GM12865 (cell line): ENCODE results near the gene MACF1.

Experiments
- DNase-seq: peaks from one replicate; pipeline ENCODE4 v3.0.0; 2010; ENCODE audit warnings: low read depth
- H3K4me3 ChIP-seq: 2 replicates; pipeline ENCODE4 v1.5.1; 2011; ENCODE audit warnings: mild to moderate bottlenecking, low read depth, low read length, control low read depth
- TF ChIP-seq, protein P1 (sequence below): IDR thresholded peaks from 2 replicates; pipeline ENCODE4 v1.5.1; 2011; ENCODE audit warnings: low read length, control low read depth, low read depth, inconsistent platforms; ENCODE audit not compliant: insufficient read depth; ENCODE audit errors: missing control alignments

MACF1 gene

DNA sequence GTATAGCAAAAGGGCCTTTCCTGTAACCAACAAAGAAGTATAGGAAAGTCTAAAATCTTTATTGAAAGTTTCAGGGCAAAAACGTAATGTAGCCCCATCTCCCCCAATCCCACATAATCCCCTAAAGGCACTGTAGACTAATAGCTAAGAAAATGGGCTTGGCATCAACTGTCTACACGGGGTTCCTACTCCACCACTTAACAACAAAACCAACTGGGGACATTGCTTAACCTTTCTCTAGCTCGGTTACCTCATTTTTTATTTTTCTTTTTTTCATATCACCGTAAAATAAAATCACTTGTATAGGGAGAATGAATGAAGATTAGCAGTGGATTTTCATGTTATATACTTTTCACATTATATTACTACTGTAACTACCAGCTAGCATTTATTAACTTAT is 12.3 kb downstream of the MACF1 start:
- TF ChIP-seq, protein P1, sequence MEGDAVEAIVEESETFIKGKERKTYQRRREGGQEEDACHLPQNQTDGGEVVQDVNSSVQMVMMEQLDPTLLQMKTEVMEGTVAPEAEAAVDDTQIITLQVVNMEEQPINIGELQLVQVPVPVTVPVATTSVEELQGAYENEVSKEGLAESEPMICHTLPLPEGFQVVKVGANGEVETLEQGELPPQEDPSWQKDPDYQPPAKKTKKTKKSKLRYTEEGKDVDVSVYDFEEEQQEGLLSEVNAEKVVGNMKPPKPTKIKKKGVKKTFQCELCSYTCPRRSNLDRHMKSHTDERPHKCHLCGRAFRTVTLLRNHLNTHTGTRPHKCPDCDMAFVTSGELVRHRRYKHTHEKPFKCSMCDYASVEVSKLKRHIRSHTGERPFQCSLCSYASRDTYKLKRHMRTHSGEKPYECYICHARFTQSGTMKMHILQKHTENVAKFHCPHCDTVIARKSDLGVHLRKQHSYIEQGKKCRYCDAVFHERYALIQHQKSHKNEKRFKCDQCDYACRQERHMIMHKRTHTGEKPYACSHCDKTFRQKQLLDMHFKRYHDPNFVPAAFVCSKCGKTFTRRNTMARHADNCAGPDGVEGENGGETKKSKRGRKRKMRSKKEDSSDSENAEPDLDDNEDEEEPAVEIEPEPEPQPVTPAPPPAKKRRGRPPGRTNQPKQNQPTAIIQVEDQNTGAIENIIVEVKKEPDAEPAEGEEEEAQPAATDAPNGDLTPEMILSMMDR: no peak
- no peak for DNase-seq
- peak overlapping the region; percentile 72 for H3K4me3 ChIP-seq

- TF ChIP-seq, protein P1: no peak
- no peak overlapping the region for H3K4me3 ChIP-seq
- no peak for DNase-seq
These were observed 16.7 kb downstream of the MACF1 start for GRCh38 chr1:39220891-39221870.

DNA sequence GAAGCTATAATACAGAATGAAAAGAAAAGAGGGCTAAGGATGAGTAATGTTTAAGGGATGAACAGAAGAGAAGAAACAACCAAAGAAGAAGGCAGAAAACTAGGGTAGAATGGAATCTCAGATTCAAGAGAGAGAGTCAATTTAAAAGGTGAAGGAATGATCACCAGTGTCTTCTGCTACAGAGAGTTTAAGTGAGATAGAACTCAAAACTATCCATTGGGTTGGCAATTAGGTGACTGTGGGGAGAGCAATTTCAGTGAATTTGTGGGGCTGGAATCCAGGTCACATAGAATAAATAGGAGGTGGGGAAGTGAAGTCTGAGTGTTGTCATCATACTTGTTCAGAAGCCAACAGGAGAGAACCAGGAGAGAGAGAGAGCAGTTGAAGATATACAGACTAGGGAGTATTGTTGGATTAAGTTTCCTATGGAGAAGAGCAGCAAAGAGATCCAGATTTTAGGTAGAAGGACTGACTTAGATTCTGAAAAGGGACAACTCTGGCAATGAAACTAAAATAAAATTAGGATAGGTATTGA is 19.9 kb downstream of the MACF1 start:
- TF ChIP-seq, protein P1: no peak
- no peak for DNase-seq
- H3K4me3 ChIP-seq: no peak overlapping the region

GRCh38 chr1:39226836-39227235 is 22.3 kb downstream of the MACF1 start:
- TF ChIP-seq, protein P1: no peak
- no peak for DNase-seq
- H3K4me3 ChIP-seq: no peak overlapping the region

GRCh38 chr1:39228252-39228651 is 23.8 kb downstream of the MACF1 start:
- no peak for DNase-seq
- no peak overlapping the region for H3K4me3 ChIP-seq
- TF ChIP-seq, protein P1: no peak

GRCh38 chr1:39229504-39229903 is 25.0 kb downstream of the MACF1 start:
- H3K4me3 ChIP-seq: no peak overlapping the region
- DNase-seq: no peak
- TF ChIP-seq, protein P1: no peak
